H1 (cell line): ENCODE measurements around the gene SCYL1. TPM values are rescaled to one million over a fixed set of nuclear protein-coding genes. Genes with fewer than 3 reads are reported as not detected.

Experiments
- CTCF ChIA-PET: fragments of 300-600 bp; sonication (Branson Sonifier 250); formaldehyde crosslinking; loops from one replicate; lab custom pipeline; 2021; ENCODE audit not compliant: partially characterized antibody; lab: Charles Lee
- POLR2A ChIA-PET: fragments of 300-600 bp; sonication (Branson Sonifier 250); formaldehyde crosslinking; loops from one replicate; lab custom pipeline; 2021; ENCODE audit warnings: inconsistent platforms; ENCODE audit not compliant: partially characterized antibody; lab: Charles Lee
- DNase-seq, 2 experiments: peaks; one replicate each; pipeline versions ENCODE4 v3.0.0 to v3.0.0-alpha.2; 2010 to 2022; ENCODE audit warnings: low spot score in 2 of 2, low read depth in 1 of 2, mixed read lengths in 1 of 2
- FAIRE-seq: peaks from 2 replicates; lab custom pipeline; 2011; peaks lifted over from hg19 to GRCh38; lab: Jason Lieb, UNC
- H2AFZ ChIP-seq: 2 replicates; pipeline ENCODE4 v1.8.1; 2012; ENCODE audit warnings: low read length, inconsistent platforms
- H2AK5ac ChIP-seq: 2 replicates; pipeline ENCODE4 v1.6.1; 2013; ENCODE audit warnings: low read depth, low read length
- H2BK120ac ChIP-seq: replicated peaks from 2 replicates; pipeline ENCODE3; 2013; ENCODE audit warnings: low read depth, low read length, inconsistent platforms
- H2BK12ac ChIP-seq: 2 replicates; pipeline ENCODE4 v1.6.1; 2013; ENCODE audit warnings: low read depth, low read length
- H2BK15ac ChIP-seq: 2 replicates; pipeline ENCODE4 v1.6.1; 2013; ENCODE audit warnings: low read length
- H2BK20ac ChIP-seq: 2 replicates; pipeline ENCODE4 v1.6.1; 2013; ENCODE audit warnings: low read length
- H2BK5ac ChIP-seq: 2 replicates; pipeline ENCODE4 v1.6.1; 2013; ENCODE audit warnings: low read depth, low read length
- H3K14ac ChIP-seq: 2 replicates; pipeline ENCODE4 v1.6.1; 2013; ENCODE audit warnings: inconsistent platforms; ENCODE audit not compliant: insufficient read length
- H3K18ac ChIP-seq: 2 replicates; pipeline ENCODE4 v1.6.1; 2013; ENCODE audit warnings: low read length; ENCODE audit errors: extremely low read depth
- H3K23ac ChIP-seq: 2 replicates; pipeline ENCODE4 v1.6.1; 2013; ENCODE audit warnings: inconsistent platforms; ENCODE audit not compliant: insufficient read length
- H3K23me2 ChIP-seq: 2 replicates; pipeline ENCODE4 v1.6.1; 2013; ENCODE audit warnings: low read depth, low read length
- H3K27ac ChIP-seq: 2 replicates; pipeline ENCODE4 v1.6.1; 2011; ENCODE audit warnings: low read depth, low read length, inconsistent platforms
- H3K27me3 ChIP-seq, 4 experiments: replicated peaks in 1 of 4; 1 replicate in 1 of 4; 2 replicates in 3 of 4; pipeline versions ENCODE4 v1.6.1 to v1.8.1; 2011 to 2013; ENCODE audit warnings: low read length in 3 of 4, mild to moderate bottlenecking in 3 of 4, inconsistent platforms in 2 of 4, mixed read lengths in 2 of 4, moderate library complexity in 1 of 4; ENCODE audit not compliant: control insufficient read depth in 3 of 4, insufficient read depth in 3 of 4; ENCODE audit errors: extremely low read depth in 1 of 4
- H3K36me3 ChIP-seq, 4 experiments: 2 replicates each; pipeline versions ENCODE4 v1.6.1 to v1.8.1; 2011 to 2013; ENCODE audit warnings: mild to moderate bottlenecking in 4 of 4, low read length in 3 of 4, moderate library complexity in 2 of 4, control low read depth in 1 of 4, inconsistent platforms in 1 of 4; ENCODE audit not compliant: insufficient read depth in 4 of 4, control insufficient read depth in 2 of 4
- H3K4ac ChIP-seq: replicated peaks from 2 replicates; pipeline ENCODE3; 2013; ENCODE audit warnings: low read length, low read depth, mixed read lengths, inconsistent platforms; ENCODE audit not compliant: insufficient read length
- H3K4me1 ChIP-seq, 4 experiments: replicated peaks in 1 of 4; 1 replicate in 1 of 4; 2 replicates in 3 of 4; pipeline versions ENCODE4 v1.6.1 to v1.8.1; 2011 to 2013; ENCODE audit warnings: low read length in 3 of 4, inconsistent platforms in 2 of 4, mixed read lengths in 1 of 4; ENCODE audit not compliant: insufficient read depth in 4 of 4, control insufficient read depth in 3 of 4
- H3K4me2 ChIP-seq, 2 experiments: 2 replicates each; pipeline versions ENCODE4 v1.6.1 to v1.8.1; 2011 to 2013; ENCODE audit warnings: low read depth in 2 of 2, low read length in 2 of 2, control low read depth in 1 of 2, inconsistent platforms in 1 of 2, mild to moderate bottlenecking in 1 of 2; ENCODE audit not compliant: insufficient read depth in 1 of 2
- H3K4me3 ChIP-seq, 4 experiments: fragments of 200-600, 300-600 bp in 1 of 4; sonication (generic), shearing (Covaris generic), sonication (Bioruptor Twin) in 1 of 4; 2 replicates each; pipeline versions ENCODE4 v1.5.1 to v1.8.1; 2011 to 2016; ENCODE audit warnings: low read length in 4 of 4, low read depth in 3 of 4, control low read depth in 2 of 4, inconsistent platforms in 2 of 4, mild to moderate bottlenecking in 2 of 4, mixed read lengths in 1 of 4, moderate library complexity in 1 of 4; ENCODE audit not compliant: insufficient read depth in 2 of 4; ENCODE audit errors: extremely low read depth in 1 of 4
- H3K56ac ChIP-seq: replicated peaks from 2 replicates; pipeline ENCODE3; 2013; ENCODE audit warnings: low read depth, mild to moderate bottlenecking, mixed read lengths, low read length, inconsistent platforms; ENCODE audit not compliant: insufficient read length
- H3K79me1 ChIP-seq: 2 replicates; pipeline ENCODE4 v1.6.1; 2013; ENCODE audit warnings: low read depth, low read length, control low read depth
- H3K79me2 ChIP-seq, 2 experiments: 2 replicates each; pipeline versions ENCODE4 v1.6.1 to v1.8.1; 2012 to 2013; ENCODE audit warnings: low read length in 2 of 2, mild to moderate bottlenecking in 2 of 2, inconsistent platforms in 1 of 2; ENCODE audit not compliant: insufficient read depth in 2 of 2, control insufficient read depth in 1 of 2
- H3K9ac ChIP-seq, 4 experiments: replicated peaks in 1 of 4; 1 replicate in 1 of 4; 2 replicates in 3 of 4; pipeline versions ENCODE4 v1.6.1 to v1.8.1; 2011 to 2013; ENCODE audit warnings: low read depth in 3 of 4, low read length in 3 of 4, control low read depth in 2 of 4, mild to moderate bottlenecking in 2 of 4, moderate library complexity in 2 of 4, inconsistent platforms in 1 of 4; ENCODE audit errors: extremely low read depth in 1 of 4
- H3K9me3 ChIP-seq, 2 experiments: 2 replicates each; pipeline versions ENCODE4 v1.6.1 to v1.8.1; 2012 to 2013; ENCODE audit warnings: mild to moderate bottlenecking in 2 of 2, moderate library complexity in 2 of 2, control low read depth in 1 of 2, inconsistent platforms in 1 of 2, low read depth in 1 of 2, low read length in 1 of 2, mixed read lengths in 1 of 2; ENCODE audit not compliant: insufficient read depth in 2 of 2
- H4K20me1 ChIP-seq, 2 experiments: replicated peaks in 1 of 2; 2 replicates each; pipeline versions ENCODE3 to v1.8.1; 2011 to 2013; ENCODE audit warnings: inconsistent platforms in 2 of 2, low read length in 2 of 2, mild to moderate bottlenecking in 1 of 2; ENCODE audit not compliant: insufficient read depth in 2 of 2, control insufficient read depth in 1 of 2
- H4K5ac ChIP-seq: 2 replicates; pipeline ENCODE4 v1.6.1; 2013; ENCODE audit warnings: low read length, low read depth, mixed read lengths, inconsistent platforms; ENCODE audit not compliant: insufficient read length
- H4K8ac ChIP-seq: 2 replicates; pipeline ENCODE4 v1.8.0; 2013; ENCODE audit warnings: mild to moderate bottlenecking, moderate library complexity, low read length, inconsistent platforms; ENCODE audit not compliant: insufficient read depth; ENCODE audit errors: extremely low read depth
- H4K91ac ChIP-seq: replicated peaks from 2 replicates; pipeline ENCODE3; 2013; ENCODE audit warnings: low read length, mixed read lengths, inconsistent platforms; ENCODE audit not compliant: insufficient read length
- HDAC2 ChIP-seq, 2 experiments: fragments of 300-600 bp in 1 of 2; sonication (generic) in 1 of 2; IDR thresholded peaks; 2 replicates each; pipeline ENCODE4 v1.6.1; 2011 to 2012; ENCODE audit warnings: low read depth in 2 of 2, low read length in 2 of 2, mild to moderate bottlenecking in 2 of 2, moderate library complexity in 2 of 2, borderline replicate concordance in 1 of 2, inconsistent platforms in 1 of 2
- JUND ChIP-seq: IDR thresholded peaks from 2 replicates; pipeline ENCODE4 v1.6.1; 2011; ENCODE audit warnings: mild to moderate bottlenecking, improper control_type of control experiment, low read length
- MAFK ChIP-seq: IDR thresholded peaks from 2 replicates; pipeline ENCODE4 v1.6.1; 2012; ENCODE audit warnings: low read depth, mild to moderate bottlenecking, improper control_type of control experiment, low read length
- RAD21 ChIP-seq, 2 experiments: IDR thresholded peaks in 1 of 2; conservative IDR thresholded peaks in 1 of 2; 2 replicates each; pipeline ENCODE4 v1.6.1; 2011; ENCODE audit warnings: low read depth in 2 of 2, low read length in 2 of 2, improper control_type of control experiment in 1 of 2, inconsistent platforms in 1 of 2, mild to moderate bottlenecking in 1 of 2, moderate library complexity in 1 of 2
- SIX5 ChIP-seq: IDR thresholded peaks from 2 replicates; pipeline ENCODE4 v1.6.1; 2011; ENCODE audit warnings: mild to moderate bottlenecking, low read depth, low read length
- WGBS, 2 experiments: shearing (Covaris generic) in 1 of 2; methylation state at CpG; one replicate each; pipeline versions ENCODE4 v1.1.6 to v1.1.7; 2013 to 2015; ENCODE audit warnings: low lambda C conversion rate in 2 of 2, mixed read lengths in 2 of 2, inconsistent platforms in 1 of 2, low coverage in 1 of 2, missing lambda C conversion rate in 1 of 2; ENCODE audit not compliant: insufficient replicate concordance in 2 of 2, insufficient coverage in 1 of 2, insufficient read length in 1 of 2; ENCODE audit errors: extremely low coverage in 1 of 2, missing lambda C conversion rate in 1 of 2; 5-methylcytosine and 5-hydroxymethylcytosine counted together
- polyA plus RNA-seq, 7 experiments: library from polyadenylated mRNA; depleted of rRNA in 3 of 7; stranded (reverse) in 5 of 7; unstranded in 2 of 7; fragments of >200 nt in 5 of 7; fragments of 200-250 nt in 2 of 7; gene quantifications; 1 replicate in 5 of 7; 2 replicates in 1 of 7; 4 replicates in 1 of 7; pipeline versions ENCODE4 v1.2.1 to v1.2.3, GENCODE V29; 2011 to 2013; ENCODE audit warnings: missing spikeins in 2 of 7, mixed read lengths in 2 of 7
- total RNA-seq: library from RNA; stranded (reverse); fragmentation: NEBNext Ultra II Directional; extraction: Animal tissue kit (Norgen Biotek cat#: 25700); gene quantifications from 2 replicates; pipeline ENCODE4 v1.2.1, GENCODE V29; 2021
- TF ChIP-seq, protein P1 (sequence below): IDR thresholded peaks from 2 replicates; pipeline ENCODE4 v1.6.1; 2012; ENCODE audit warnings: low read length, inconsistent platforms

The SCYL1 gene
- total and polyA plus RNA-seq, 2 of the 8 experiments (the other 6 are each of a cell fraction or from before 2014, with no cell fraction given): 59.8 to 77.7 TPM

DNA sequence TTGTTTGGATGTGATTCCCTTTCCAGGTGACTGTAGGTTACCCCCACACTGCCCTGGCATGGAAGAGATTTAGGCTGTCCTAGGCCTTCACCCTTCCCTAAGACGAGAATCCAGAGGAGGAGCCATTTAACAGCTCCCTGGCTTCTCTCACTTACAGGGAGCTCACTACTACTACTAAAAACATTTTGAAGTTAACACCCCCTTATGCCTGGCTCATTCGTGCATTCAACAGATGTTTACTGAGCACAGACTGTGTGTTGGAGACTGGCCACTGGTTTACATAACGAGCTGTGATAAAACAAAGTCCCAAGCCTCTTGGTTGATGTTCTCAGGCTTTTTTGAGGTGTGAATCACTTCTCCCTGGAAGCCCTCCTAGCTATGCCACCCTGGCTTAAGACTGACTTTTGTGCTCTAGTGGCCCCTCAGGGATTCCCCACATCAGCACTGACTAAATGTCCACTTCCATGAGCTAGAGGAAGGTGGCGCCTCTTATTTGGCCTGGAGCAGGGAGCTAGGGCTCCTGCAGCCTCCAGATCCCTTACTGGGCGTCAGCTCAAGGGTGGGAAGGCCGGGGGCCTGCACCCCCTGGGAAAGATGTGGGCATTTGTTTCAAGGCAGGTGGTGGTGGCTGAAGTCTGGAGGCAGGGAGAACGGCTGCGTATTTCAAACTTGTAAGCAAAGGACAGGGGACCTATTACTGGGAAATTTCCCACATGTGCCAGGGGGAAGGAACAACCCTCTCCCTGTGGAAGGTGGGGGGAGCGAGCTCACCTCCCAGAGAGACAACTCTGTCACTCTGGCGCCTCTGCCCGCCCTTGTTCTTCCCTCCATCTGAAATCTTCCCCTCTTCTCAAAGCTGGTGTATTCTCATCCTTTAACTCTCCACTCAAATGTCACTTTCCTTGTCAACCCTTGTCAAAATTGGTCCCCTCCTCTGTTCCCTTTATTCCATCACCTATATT is 45.4 kb upstream of the SCYL1 start:
- Histone ChIP-seq H3K56ac (no peak overlapping the region), H3K27me3 (no peaks in the 10 kb centered on the region), H3K79me2 (0 out of 4 replicates have a peak, but pooled peaks cover 0 to 7% of the 10 kb centered on the region in 2 experiments), H2BK12ac (peak overlapping the region; percentile 86), H3K9ac (peak overlapping the region in 1 of 4 experiments; percentile 8; a peak in 1 of 7 replicates), H2BK120ac (peak overlapping the region; percentile 4), H3K4ac (no peak overlapping the region), H3K9me3 (no peaks in the 10 kb centered on the region), H4K20me1 (no peaks in the 10 kb centered on the region), H3K27ac (no peak overlapping the region), H3K23ac (no peak overlapping the region), H2BK20ac (peak overlapping the region; percentile 28), H2BK5ac (peak overlapping the region; percentile 76; the same call in 1 of the 2 replicates), H3K18ac (no peak overlapping the region; the same call in 1 of the 2 replicates), H4K8ac (0 out of 2 replicates have a peak overlapping the region, but pooled peaks have one; percentile 58), H4K5ac (no peak overlapping the region), H4K91ac (peak overlapping the region; percentile 41), H2AK5ac (no peak overlapping the region; the same call in 1 of the 2 replicates), H3K4me1 (peaks cover 0 to 20% (median 16%) of the 10 kb centered on the region in 4 experiments; a peak in 5 of 7 replicates), H3K14ac (no peak overlapping the region), H3K36me3 (no peaks in the 10 kb centered on the region), H3K23me2 (peaks cover 9% of the 10 kb centered on the region), H2BK15ac (peak overlapping the region; percentile 74; the same call in 1 of the 2 replicates), H2AFZ (no peak overlapping the region), H3K4me3 (no peak overlapping the region), H3K79me1 (peaks cover 3% of the 10 kb centered on the region; the same call in 1 of the 2 replicates), H3K4me2 (peak overlapping the region in 1 of 2 experiments; percentile 4; a peak in 3 of 4 replicates)
- ChIA-PET POLR2A (interaction anchor here (0.6 to 26.0 kb wide), 10 partner anchors 8 to 164 kb away, joined by 3 to 1447 read pairs (median 4); partner anchors contain the start of genes MALAT1 and NEAT1), CTCF (interaction anchor here (0.6 to 26.0 kb wide), 22 partner anchors 10 to 367 kb away, joined by 3 to 809 read pairs (median 4); partner anchors contain the start of genes MALAT1, NEAT1, TIGD3 and TM7SF2)
- WGBS, 2 experiments: 61% methylated on average over 11 of the region's 11 CpGs; no CpG with 5 or more reads in 1 of the 2 experiments
- FAIRE-seq: no peak
- peak in 1 of 2 experiments; percentile 66 for DNase-seq
- TF ChIP-seq HDAC2 (IDR thresholded peaks at IDR 0.05; ENCODE audit: borderline replicate concordance in 1 of 2, low read depth in 2 of 2, low read length in 2 of 2): no peak
- no peak for TF ChIP-seq SIX5
- TF ChIP-seq RAD21 (IDR thresholded peaks at IDR 0.05 in 1 of 2, conservative IDR thresholded peaks at IDR 0.05 in 1 of 2; ENCODE audit: low read depth in 2 of 2, low read length in 2 of 2): peak; percentile 51 to 66
- no peak for TF ChIP-seq JUND
- TF ChIP-seq MAFK: no peak
- TF ChIP-seq, protein P1, sequence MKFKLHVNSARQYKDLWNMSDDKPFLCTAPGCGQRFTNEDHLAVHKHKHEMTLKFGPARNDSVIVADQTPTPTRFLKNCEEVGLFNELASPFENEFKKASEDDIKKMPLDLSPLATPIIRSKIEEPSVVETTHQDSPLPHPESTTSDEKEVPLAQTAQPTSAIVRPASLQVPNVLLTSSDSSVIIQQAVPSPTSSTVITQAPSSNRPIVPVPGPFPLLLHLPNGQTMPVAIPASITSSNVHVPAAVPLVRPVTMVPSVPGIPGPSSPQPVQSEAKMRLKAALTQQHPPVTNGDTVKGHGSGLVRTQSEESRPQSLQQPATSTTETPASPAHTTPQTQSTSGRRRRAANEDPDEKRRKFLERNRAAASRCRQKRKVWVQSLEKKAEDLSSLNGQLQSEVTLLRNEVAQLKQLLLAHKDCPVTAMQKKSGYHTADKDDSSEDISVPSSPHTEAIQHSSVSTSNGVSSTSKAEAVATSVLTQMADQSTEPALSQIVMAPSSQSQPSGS: 0 out of 2 replicates have a peak, but pooled peaks have one; percentile 36
